ENCODE results near the gene CNOT3.
"Not testable (repeated sequence)": the region's sequence is repeated elsewhere in the genome, so short reads cannot be mapped to it uniquely, and the experiment has no call there.

The CNOT3 gene

GRCh38 chr19:54179262-54179852, 41.8 kb downstream of the CNOT3 start:
- DNase-seq = no peak
- TF ChIP-seq GATA1 (IDR thresholded peaks at IDR 0.05; ENCODE audit: low read depth, low read length) (no peak), POLR2A (IDR thresholded peaks at IDR 0.05; ENCODE audit: low read length) (no peak)

GRCh38 chr19:54179921-54180461, 42.4 kb downstream of the CNOT3 start:
- DNase-seq = peak; percentile 70 to 77
- TF ChIP-seq GATA1 (IDR thresholded peaks at IDR 0.05; ENCODE audit: low read depth, low read length) (no peak), POLR2A (IDR thresholded peaks at IDR 0.05; ENCODE audit: low read length) (no peak)

GRCh38 chr19:54180691-54181091, 43.1 kb downstream of the CNOT3 start:
- no peak for DNase-seq
- TF ChIP-seq GATA1 (IDR thresholded peaks at IDR 0.05; ENCODE audit: low read depth, low read length) = no peak

GRCh38 chr19:54181894-54182293, 44.3 kb downstream of the CNOT3 start:
- DNase-seq = not testable (repeated sequence)

- TF ChIP-seq POLR2A (IDR thresholded peaks at IDR 0.05; ENCODE audit: low read length) (no peak), GATA1 (IDR thresholded peaks at IDR 0.05; ENCODE audit: low read depth, low read length) (no peak)
Observed at GRCh38 chr19:54183431-54183830, 45.9 kb downstream of the CNOT3 start.

GRCh38 chr19:54186351-54186750, 48.8 kb downstream of the CNOT3 start:
- no peak for TF ChIP-seq POLR2A (IDR thresholded peaks at IDR 0.05; ENCODE audit: low read length)
- TF ChIP-seq GATA1 (IDR thresholded peaks at IDR 0.05; ENCODE audit: low read depth, low read length) = no peak
- DNase-seq = peak in 1 of 2 experiments; percentile 42

More at GRCh38 chr19:54183431-54183830, 45.9 kb downstream of the CNOT3 start:
- DNase-seq = no peak

GRCh38 chr19:54186934-54187381, 49.4 kb downstream of the CNOT3 start:
- DNase-seq = no peak
- no peak for TF ChIP-seq POLR2A (IDR thresholded peaks at IDR 0.05; ENCODE audit: low read length)
- TF ChIP-seq GATA1 (IDR thresholded peaks at IDR 0.05; ENCODE audit: low read depth, low read length) = no peak

- DNase-seq = peak; percentile 62 to 69
- TF ChIP-seq GATA1 (IDR thresholded peaks at IDR 0.05; ENCODE audit: low read depth, low read length) (no peak), POLR2A (IDR thresholded peaks at IDR 0.05; ENCODE audit: low read length) (no peak)
Observed at GRCh38 chr19:54188215-54188871, 50.8 kb downstream of the CNOT3 start.

- DNase-seq = no peak
- TF ChIP-seq POLR2A (IDR thresholded peaks at IDR 0.05; ENCODE audit: low read length) = no peak
- TF ChIP-seq GATA1 (IDR thresholded peaks at IDR 0.05; ENCODE audit: low read depth, low read length) = no peak
Observed at GRCh38 chr19:54189145-54189734, 51.7 kb downstream of the CNOT3 start, which contains the start of gene MBOAT7. TSS of gene MBOAT7 (minus strand) at chr19:54189580. CDS start at chr19:54188508, 1,072 bp downstream.

GRCh38 chr19:54189735-54190502, 52.4 kb downstream of the CNOT3 start:
- DNase-seq = peak; percentile 100
- peak; percentile 46 for TF ChIP-seq POLR2A (IDR thresholded peaks at IDR 0.05; ENCODE audit: low read length)
- TF ChIP-seq GATA1 (IDR thresholded peaks at IDR 0.05; ENCODE audit: low read depth, low read length) = no peak

- peak; percentile 100 for DNase-seq
- no peak for TF ChIP-seq GATA1 (IDR thresholded peaks at IDR 0.05; ENCODE audit: low read depth, low read length)
- TF ChIP-seq POLR2A (IDR thresholded peaks at IDR 0.05; ENCODE audit: low read length) = peak; percentile 7
Observed at GRCh38 chr19:54190503-54191010, 53.0 kb downstream of the CNOT3 start.

GRCh38 chr19:54191011-54191810, 53.6 kb downstream of the CNOT3 start, which contains the start of gene TSEN34:
TSS of gene TSEN34 (plus strand) at chr19:54191308. CDS start at chr19:54191365, 57 bp downstream.
- peak; percentile 53 for TF ChIP-seq POLR2A (IDR thresholded peaks at IDR 0.05; ENCODE audit: low read length)
- TF ChIP-seq GATA1 (IDR thresholded peaks at IDR 0.05; ENCODE audit: low read depth, low read length) = no peak
- DNase-seq = peak; percentile 94 to 97
